Measurements from ENCODE around the gene SMDT1. TPM values are rescaled to one million over a fixed set of nuclear protein-coding genes. Genes with fewer than 3 reads are reported as not detected.
"Not testable (repeated sequence)": the region's sequence is repeated elsewhere in the genome, so short reads cannot be mapped to it uniquely, and the experiment has no call there.

Gene SMDT1
- polyA plus RNA-seq, 6 donors from 2014 or later = 182 to 363 (median 235) TPM

DNA sequence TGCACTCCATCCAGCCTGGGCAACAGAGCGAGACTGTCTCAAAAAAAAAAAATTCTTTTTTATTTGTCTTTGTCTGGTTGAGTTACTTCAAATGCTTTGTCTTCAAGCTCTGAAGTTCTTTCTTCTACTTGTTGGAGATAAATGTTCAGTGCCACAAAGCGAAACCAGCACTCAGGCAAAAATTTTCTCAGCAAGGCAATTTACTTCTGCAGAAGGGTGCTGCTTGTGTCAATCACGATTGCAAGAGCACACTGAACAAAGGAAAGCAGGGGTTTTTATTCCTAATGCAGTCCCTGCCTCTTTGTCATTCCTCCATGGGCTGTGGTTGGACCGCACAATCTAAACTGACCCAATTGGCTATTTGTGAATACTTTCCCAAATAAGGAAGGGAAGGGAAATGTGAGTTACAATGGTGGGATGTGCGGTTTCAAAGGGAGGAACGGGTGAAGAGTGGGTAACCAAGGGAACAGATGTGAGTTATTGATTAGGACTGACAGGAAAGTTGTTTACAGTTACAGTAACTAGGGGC lies 24.9 kb downstream of the SMDT1 start:
- H3K27ac Mint-ChIP-seq; DNase-seq; H3K4me3 Mint-ChIP-seq; H3K27me3 Mint-ChIP-seq; ATAC-seq (ENCODE audit: low read depth in 2 of 2); H3K4me1 Mint-ChIP-seq: not testable (repeated sequence)
- peaks cover 17 to 28% of the 10 kb centered on the region in 2 donors for H3K36me3 Mint-ChIP-seq
- H3K9me3 Mint-ChIP-seq = peaks cover 4 to 43% (median 36%) of the 10 kb centered on the region in 7 donors

DNA sequence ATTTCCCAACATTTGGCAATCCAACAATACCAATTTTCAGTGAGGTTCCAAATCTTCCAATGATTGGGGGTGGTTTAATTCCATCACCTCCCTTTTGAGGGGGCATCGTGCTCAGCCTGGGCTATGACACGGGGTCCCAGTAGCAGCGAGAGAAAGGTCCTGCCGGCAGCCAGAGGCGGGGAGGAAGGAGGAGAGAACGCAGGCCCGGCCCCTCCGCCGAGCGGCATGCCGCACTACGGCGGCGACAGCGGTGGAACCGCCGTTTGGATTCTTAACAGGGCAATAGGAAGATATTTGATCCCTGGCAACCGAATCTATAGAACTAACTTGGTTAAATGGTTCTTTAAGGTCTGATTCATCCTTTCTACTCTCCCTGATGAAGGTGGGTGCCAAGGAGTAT lies 29.3 kb downstream of the SMDT1 start:
- Mint-ChIP-seq H3K27me3 (no peaks in the 10 kb centered on the region), H3K27ac (no peak overlapping the region), H3K4me1 (no peaks in the 10 kb centered on the region), H3K9me3 (peaks cover 2 to 14% (median 9%) of the 10 kb centered on the region in 7 donors), H3K36me3 (peaks cover 12 to 24% of the 10 kb centered on the region in 2 donors), H3K4me3 (no peak overlapping the region)
- ATAC-seq (ENCODE audit: low read depth in 2 of 2) (no peak), DNase-seq (no peak)

DNA sequence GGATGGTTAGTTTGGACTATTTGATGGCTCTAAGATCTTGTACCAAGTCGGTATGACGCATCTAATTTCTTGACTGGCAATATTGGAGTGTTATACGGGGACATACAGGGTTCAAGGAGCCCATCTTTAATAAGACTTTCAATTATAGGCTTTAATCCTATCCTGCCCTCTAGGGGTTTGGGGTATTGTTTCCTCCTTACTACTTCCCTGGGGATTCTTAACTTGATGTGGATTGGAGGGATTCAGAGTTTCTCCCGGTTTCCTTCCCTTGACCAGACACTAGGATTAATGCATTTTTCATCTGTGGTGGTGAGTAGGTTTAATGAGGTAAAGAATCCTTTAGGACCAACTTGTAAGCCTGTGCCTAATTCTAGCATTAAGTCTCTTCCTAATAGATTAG lies 32.3 kb downstream of the SMDT1 start:
- H3K4me3 Mint-ChIP-seq = no peak overlapping the region
- H3K36me3 Mint-ChIP-seq = peaks cover 17 to 22% of the 10 kb centered on the region in 2 donors
- H3K9me3 Mint-ChIP-seq = peaks cover 3 to 26% (median 18%) of the 10 kb centered on the region in 7 donors
- H3K4me1 Mint-ChIP-seq = no peaks in the 10 kb centered on the region
- no peak overlapping the region for H3K27ac Mint-ChIP-seq
- DNase-seq = no peak
- no peak for ATAC-seq (ENCODE audit: low read depth in 2 of 2)
- H3K27me3 Mint-ChIP-seq = no peaks in the 10 kb centered on the region

DNA sequence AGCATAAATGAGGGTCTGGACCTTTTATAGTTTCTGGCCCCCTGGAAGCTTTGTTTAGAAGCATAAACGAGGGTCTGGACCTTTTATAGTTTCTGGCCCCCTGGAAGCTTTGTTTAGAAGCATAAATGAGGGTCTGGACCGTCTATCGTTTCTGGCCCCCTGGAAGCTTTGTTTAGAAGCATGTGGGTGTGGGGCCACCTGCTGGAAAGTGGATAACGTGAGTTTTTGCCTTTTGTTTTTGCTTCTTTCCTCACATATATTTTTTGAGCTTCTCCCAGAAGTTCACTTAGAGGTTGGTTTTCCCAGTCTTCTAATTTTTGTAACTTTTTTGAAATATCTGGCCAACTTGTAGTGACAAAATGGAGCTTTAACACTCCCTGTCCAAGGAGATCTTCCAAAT lies 33.3 kb downstream of the SMDT1 start:
- not testable (repeated sequence) for H3K4me3 Mint-ChIP-seq; H3K4me1 Mint-ChIP-seq; H3K27me3 Mint-ChIP-seq; H3K27ac Mint-ChIP-seq; DNase-seq; ATAC-seq (ENCODE audit: low read depth in 2 of 2)
- peaks cover 3 to 27% (median 18%) of the 10 kb centered on the region in 7 donors for H3K9me3 Mint-ChIP-seq
- peaks cover 16% of the 10 kb centered on the region in 2 donors for H3K36me3 Mint-ChIP-seq

DNA sequence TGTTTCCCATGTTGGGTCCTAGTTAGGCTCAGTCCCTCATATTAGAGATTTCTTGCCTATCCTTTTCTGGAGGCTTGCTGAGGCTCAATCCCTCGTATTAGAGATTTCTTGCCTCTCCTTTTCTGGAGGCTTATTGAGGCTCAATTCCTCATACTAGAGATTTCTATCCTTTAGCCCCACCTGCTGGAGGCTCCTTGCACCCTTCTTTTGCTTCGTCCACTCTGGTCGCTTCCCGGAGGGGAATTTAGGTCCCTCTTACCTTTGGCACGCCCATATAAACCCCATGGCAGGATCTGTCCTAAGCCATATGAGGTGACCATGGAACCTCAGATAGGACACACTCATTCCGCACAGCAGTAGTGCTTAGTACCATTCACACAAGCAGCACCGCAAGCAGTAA lies 35.2 kb downstream of the SMDT1 start:
- no peak for ATAC-seq (ENCODE audit: low read depth in 2 of 2)
- H3K27me3 Mint-ChIP-seq = no peaks in the 10 kb centered on the region

DNA sequence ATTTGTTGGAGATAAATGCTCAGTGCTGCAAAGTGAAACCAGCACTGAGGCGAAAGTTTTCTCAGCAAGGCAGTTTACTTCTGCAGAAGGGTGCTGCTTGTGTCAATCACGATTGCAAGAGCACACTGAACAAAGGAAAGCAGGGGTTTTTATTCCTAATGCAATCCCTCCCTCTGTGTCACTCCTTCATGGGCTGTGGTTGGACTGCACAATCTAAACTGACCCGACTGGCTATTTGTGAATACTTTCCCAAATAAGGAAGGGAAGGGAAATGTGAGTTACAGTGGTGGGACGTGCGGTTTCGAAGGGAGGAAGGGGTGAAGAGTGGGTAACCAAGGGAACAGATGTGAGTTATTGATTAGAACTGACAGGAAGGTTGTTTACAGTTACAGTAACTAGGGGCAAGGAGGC lies 35.9 kb downstream of the SMDT1 start:
- not testable (repeated sequence) for H3K27me3 Mint-ChIP-seq; ATAC-seq (ENCODE audit: low read depth in 2 of 2); H3K4me3 Mint-ChIP-seq; DNase-seq
- Mint-ChIP-seq H3K4me1 (peaks cover 13 to 15% (median 14%) of the 10 kb centered on the region in 3 donors), H3K36me3 (peaks cover 5 to 16% of the 10 kb centered on the region in 2 donors), H3K27ac (peak overlapping the region in 1 of 6 donors; percentile 76), H3K9me3 (peaks cover 3 to 27% (median 18%) of the 10 kb centered on the region in 7 donors)

More for the DNA sequence above, 35.2 kb downstream of the SMDT1 start:
- Mint-ChIP-seq H3K36me3 (peaks cover 5 to 16% of the 10 kb centered on the region in 2 donors), H3K9me3 (peaks cover 3 to 27% (median 18%) of the 10 kb centered on the region in 7 donors), H3K27ac (no peak overlapping the region), H3K4me1 (peaks cover 6 to 8% (median 7%) of the 10 kb centered on the region in 3 donors), H3K4me3 (no peak overlapping the region)
- no peak for DNase-seq

DNA sequence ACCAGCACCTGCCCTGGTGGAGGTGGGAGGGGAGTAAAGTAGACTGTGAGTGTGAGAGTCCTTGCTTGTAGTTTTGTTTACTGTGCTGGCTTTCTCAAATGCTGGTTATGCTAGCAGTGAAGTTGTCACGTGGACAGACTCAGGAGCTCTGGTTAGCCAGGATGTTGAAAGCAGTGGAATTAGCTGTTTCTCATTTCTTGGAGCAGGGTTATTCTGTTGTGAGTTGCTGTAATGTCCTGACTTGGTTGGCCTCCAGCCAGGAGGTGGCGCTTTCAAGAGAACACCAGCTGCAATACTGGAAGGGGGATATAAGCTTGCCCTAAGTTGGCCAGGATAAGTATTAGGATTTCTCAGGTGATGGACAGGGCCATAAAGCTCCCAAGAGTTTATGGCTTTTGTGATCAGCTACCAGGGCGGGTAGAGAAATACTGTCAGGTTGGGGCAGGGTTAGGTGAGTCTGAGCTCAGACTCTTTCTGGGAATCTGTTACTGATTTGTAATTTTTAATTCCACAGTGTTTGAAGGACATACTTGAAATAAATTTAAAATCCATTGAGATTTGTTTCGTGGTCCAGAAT lies 37.4 kb downstream of the SMDT1 start:
- H3K36me3 Mint-ChIP-seq = peaks cover 5 to 16% of the 10 kb centered on the region in 2 donors
- no peak overlapping the region for H3K4me3 Mint-ChIP-seq
- H3K9me3 Mint-ChIP-seq = peaks cover 3 to 27% (median 18%) of the 10 kb centered on the region in 7 donors
- ATAC-seq (ENCODE audit: low read depth in 2 of 2) (no peak), DNase-seq (no peak)
- no peak overlapping the region for H3K27ac Mint-ChIP-seq
- no peaks in the 10 kb centered on the region for H3K27me3 Mint-ChIP-seq
- peaks cover 18 to 26% (median 24%) of the 10 kb centered on the region in 3 donors for H3K4me1 Mint-ChIP-seq

DNA sequence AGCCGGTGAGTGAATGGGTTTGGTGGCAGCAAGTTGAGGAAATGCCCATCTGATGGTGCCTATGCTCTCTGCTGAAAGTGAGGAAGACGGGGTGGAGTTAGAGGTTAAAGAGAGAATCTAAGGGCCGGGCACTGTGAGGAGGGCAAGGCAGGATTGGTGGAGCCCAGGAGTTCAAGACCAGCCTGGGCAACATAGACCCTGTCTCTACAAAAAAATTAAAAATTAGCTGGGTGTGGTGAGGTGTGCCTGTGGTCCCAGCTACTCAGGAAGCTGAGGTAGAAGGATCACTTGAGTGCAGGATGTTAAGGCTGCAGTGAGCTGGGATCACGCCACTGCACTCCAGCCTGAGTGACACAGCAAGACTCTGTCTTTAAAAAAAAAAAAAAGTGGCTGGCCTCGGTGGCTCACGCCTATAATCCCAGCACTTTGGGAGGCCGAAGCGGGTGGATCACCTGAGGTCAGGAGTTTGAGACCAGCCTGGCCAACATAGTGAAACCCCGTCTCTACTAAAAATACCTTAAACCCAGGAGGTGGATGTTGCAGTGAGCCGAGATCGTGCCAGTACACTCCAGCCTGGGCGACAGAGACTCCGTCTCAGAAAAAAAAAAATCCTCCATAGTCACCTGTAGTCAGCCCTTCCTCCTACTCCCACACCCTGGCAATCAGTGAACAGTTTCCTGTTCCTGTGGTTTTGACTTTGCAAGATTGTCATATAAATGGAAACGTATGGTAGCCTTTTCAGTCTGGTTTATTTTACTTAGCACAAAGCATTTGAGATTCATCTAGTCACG lies 40.9 kb downstream of the SMDT1 start:
- H3K27me3 Mint-ChIP-seq, H3K36me3 Mint-ChIP-seq: not testable (repeated sequence)
- DNase-seq = peak; percentile 10
- ATAC-seq (ENCODE audit: low read depth in 2 of 2) = peak in 1 of 2 donors; percentile 72
- peaks cover 21 to 27% (median 27%) of the 10 kb centered on the region in 3 donors for H3K4me1 Mint-ChIP-seq
- H3K9me3 Mint-ChIP-seq = peaks cover 0 to 14% (median 8%) of the 10 kb centered on the region in 7 donors
- peak overlapping the region in 4 of 6 donors; percentile 8 to 95 (median 53) for H3K27ac Mint-ChIP-seq
- peak overlapping the region; percentile 17 to 91 (median 77) for H3K4me3 Mint-ChIP-seq

DNA sequence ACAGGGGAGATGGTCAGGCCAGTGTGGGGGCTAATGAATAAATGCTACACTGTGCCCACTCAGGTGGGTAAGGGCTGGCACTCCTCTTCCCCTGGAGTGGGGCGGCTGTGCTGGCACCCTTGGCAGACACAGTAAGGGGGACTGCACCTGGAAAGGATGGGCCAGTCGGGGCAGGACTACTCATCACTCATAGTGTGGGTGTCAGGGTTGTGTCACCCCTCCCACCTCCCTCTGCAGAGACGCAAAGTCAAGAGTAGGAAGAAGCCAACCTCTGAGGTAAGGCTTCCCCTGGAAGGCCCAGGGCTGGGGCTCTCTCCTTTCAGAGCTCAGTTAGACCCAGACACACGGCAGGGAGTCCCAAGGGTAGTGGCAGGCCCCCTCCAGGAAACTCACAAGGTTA lies 44.0 kb downstream of the SMDT1 start:
- not testable (repeated sequence) for ATAC-seq (ENCODE audit: low read depth in 2 of 2); H3K4me3 Mint-ChIP-seq; H3K27ac Mint-ChIP-seq; H3K36me3 Mint-ChIP-seq; H3K9me3 Mint-ChIP-seq; H3K27me3 Mint-ChIP-seq; DNase-seq
- H3K4me1 Mint-ChIP-seq = peaks cover 21 to 34% (median 27%) of the 10 kb centered on the region in 3 donors

DNA sequence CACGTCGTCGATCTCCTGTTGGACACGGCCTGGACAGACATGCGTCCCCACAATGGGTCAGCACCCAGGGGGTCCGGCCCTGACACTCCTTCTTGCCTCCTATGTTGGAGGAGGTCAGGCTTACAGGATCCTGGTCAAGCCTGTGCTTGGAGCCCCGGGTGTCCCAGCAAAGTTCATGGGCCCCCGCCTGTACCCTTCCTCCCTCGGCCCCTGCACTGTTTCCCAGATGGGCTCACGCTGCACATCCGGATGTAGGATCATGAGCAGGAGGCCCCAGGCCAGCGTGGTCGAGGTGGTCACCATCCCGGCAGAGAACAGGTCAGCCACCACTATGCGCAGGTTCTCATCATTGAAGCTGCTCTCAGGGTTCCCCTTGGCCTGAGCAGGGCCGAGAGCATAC lies 48.1 kb downstream of the SMDT1 start:
- DNase-seq = no peak
- H3K27me3 Mint-ChIP-seq = no peaks in the 10 kb centered on the region
- no peak overlapping the region for H3K4me3 Mint-ChIP-seq
- no peaks in the 10 kb centered on the region for H3K9me3 Mint-ChIP-seq
- H3K27ac Mint-ChIP-seq = peak overlapping the region in 1 of 6 donors; percentile 25
- no peak for ATAC-seq (ENCODE audit: low read depth in 2 of 2)
- peaks cover 0 to 7% (median 0%) of the 10 kb centered on the region in 3 donors for H3K4me1 Mint-ChIP-seq
- no peaks in the 10 kb centered on the region for H3K36me3 Mint-ChIP-seq

DNA sequence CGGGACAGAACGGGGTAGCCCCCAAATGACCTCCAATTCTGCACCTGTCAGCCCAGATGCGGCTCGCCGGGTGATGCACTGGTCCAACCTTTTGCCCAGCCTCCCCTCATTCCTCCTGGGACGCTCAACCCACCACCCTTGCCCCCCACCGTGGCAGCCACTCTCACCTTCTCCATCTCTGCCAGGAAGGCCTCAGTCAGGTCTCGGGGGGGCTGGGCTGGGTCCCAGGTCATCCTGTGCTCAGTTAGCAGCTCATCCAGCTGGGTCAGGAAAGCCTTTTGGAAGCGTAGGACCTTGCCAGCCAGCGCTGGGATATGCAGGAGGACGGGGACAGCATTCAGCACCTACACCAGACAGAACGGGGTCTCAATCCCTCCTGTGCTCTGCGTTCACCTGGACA lies 48.5 kb downstream of the SMDT1 start:
- H3K27me3 Mint-ChIP-seq; H3K4me3 Mint-ChIP-seq; ATAC-seq (ENCODE audit: low read depth in 2 of 2); H3K9me3 Mint-ChIP-seq; DNase-seq; H3K36me3 Mint-ChIP-seq; H3K4me1 Mint-ChIP-seq: not testable (repeated sequence)
- peak overlapping the region in 1 of 6 donors; percentile 20 for H3K27ac Mint-ChIP-seq

DNA sequence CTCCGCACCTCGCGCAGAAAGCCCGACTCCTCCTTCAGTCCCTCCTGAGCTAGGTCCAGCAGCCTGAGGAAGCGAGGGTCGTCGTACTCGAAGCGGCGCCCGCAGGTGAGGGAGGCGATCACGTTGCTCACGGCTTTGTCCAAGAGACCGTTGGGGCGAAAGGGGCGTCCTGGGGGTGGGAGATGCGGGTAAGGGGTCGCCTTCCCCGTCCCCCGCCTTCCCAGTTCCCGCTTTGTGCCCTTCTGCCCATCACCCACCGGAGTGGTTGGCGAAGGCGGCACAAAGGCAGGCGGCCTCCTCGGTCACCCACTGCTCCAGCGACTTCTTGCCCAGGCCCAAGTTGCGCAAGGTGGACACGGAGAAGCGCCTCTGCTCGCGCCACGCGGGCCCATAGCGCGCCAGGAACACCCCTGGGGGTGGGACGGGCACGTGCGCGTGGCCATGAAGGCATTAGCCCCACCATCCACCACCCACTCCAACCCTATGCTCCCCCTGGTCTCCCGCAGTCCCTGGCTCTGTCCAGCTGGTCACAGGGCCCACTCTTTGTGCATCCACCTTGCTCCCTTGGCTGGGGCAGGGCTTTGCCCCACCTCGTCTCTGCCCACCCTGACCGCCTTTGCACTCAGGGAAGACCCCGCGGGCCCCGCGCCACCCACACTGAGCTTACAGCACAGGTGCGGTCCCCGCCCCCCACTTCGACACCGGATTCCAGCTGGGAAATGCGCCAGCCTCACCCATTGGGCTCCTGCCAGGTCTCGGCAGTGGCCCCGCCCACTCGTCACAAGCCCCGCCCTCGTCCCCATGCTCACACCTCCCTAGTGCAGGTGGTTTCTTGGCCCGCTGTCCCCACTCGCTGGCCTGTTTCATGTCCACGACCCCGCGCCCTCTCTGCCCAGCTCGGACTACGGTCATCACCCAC lies 49.5 kb downstream of the SMDT1 start:
- not testable (repeated sequence) for H3K9me3 Mint-ChIP-seq; DNase-seq; H3K4me1 Mint-ChIP-seq; H3K27ac Mint-ChIP-seq; H3K4me3 Mint-ChIP-seq; H3K27me3 Mint-ChIP-seq; ATAC-seq (ENCODE audit: low read depth in 2 of 2); H3K36me3 Mint-ChIP-seq

DNA sequence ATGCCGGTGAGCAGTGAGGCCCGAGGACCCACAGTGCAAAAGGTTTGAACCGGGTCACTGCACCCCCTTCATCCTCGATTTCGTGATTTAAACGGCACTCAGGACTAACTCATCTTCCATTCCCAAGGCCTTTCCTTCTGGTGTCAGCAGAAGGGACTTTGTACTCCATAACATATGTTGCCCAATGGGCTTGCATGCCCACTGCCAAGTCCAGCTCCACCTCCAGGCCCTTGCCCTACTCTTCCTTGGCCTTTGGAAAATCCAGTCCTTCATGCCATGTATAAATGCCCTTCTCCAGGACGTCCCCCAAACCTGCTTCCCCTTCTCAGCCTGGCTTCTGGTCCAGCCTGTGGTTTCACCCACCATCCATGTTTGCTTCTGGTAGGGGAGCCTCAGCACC lies 50.7 kb downstream of the SMDT1 start:
- not testable (repeated sequence) for H3K4me1 Mint-ChIP-seq; H3K36me3 Mint-ChIP-seq; H3K27me3 Mint-ChIP-seq; ATAC-seq (ENCODE audit: low read depth in 2 of 2); DNase-seq; H3K27ac Mint-ChIP-seq; H3K9me3 Mint-ChIP-seq; H3K4me3 Mint-ChIP-seq

All from naive B cell (primary cell).